Measurements from ENCODE around the gene NAA10.

DNA sequence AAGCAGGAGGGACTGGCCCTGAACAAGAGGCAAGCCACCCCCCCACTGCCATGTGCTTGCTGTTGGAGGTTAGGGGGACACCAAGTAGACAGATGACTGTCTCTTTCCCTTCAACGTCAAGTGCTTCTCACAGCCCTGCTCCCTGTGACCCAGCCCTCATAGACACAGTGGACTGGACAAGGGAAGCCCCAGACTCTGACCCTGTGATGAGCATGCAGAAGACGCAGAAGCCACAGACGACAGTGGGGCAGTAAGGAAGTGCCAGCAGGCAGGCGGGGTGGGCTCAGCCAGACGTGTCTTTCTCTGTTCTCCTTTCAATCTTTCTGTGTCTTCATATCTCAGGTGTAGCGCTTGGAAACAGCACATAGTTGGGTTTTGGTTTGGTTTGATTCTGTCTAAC is 46.5 kb downstream of the NAA10 start:
- no peak for TF ChIP-seq CTCF (IDR thresholded peaks at IDR 0.05)
- no peak for TF ChIP-seq EP300 (IDR thresholded peaks at IDR 0.05; ENCODE audit: low read depth)
- no peak for TF ChIP-seq POLR2A (IDR thresholded peaks at IDR 0.05)
- no peak for TF ChIP-seq POLR2AphosphoS5 (IDR thresholded peaks at IDR 0.05)
